Measurements from ENCODE around the gene SCT.

- TF ChIP-seq CTCF (IDR thresholded peaks at IDR 0.05) (no peak), POLR2A (IDR thresholded peaks at IDR 0.05) (no peak)
Observed at GRCh38 chr11:578276-579035, 48.5 kb downstream of the SCT start.
